Left ventricle myocardium superior (tissue), 1 donor: ENCODE data around the gene VWA5B1. TPM values are rescaled to one million over a fixed set of nuclear protein-coding genes. Genes with fewer than 3 reads are reported as not detected.
"Not testable (repeated sequence)": the region's sequence is repeated elsewhere in the genome, so short reads cannot be mapped to it uniquely, and the experiment has no call there.

Experiments
- ATAC-seq: fragments of 200-7000 bp; cut with Tn5 transposase; one replicate; pipeline ENCODE4 v1.9.1; 2020; ENCODE audit warnings: mild to moderate bottlenecking, moderate library complexity
- DNase-seq: peaks from one replicate; pipeline ENCODE4 v3.0.0-alpha.2; 2020
- intact Hi-C: fragments of 100-400 bp; cut with micrococcal nuclease; formaldehyde crosslinking; loops from one replicate; pipeline ENCODE4 v1.11.0; 2022
- long read RNA-seq: library from polyadenylated mRNA; unstranded; transcript quantifications from one replicate; pipeline ENCODE4 v2.0.0, GENCODE V29; 2021
- total RNA-seq: library from RNA; stranded (reverse); fragmentation: NEBNext Ultra II Directional; extraction: Animal tissue kit (Norgen Biotek cat#: 25700); gene quantifications from one replicate; pipeline ENCODE4 v1.2.1, GENCODE V29; 2021
- donor health status: DM: no; HTN: yes; CAD: no; lungs with severe emphysema.

The VWA5B1 gene, protein sequence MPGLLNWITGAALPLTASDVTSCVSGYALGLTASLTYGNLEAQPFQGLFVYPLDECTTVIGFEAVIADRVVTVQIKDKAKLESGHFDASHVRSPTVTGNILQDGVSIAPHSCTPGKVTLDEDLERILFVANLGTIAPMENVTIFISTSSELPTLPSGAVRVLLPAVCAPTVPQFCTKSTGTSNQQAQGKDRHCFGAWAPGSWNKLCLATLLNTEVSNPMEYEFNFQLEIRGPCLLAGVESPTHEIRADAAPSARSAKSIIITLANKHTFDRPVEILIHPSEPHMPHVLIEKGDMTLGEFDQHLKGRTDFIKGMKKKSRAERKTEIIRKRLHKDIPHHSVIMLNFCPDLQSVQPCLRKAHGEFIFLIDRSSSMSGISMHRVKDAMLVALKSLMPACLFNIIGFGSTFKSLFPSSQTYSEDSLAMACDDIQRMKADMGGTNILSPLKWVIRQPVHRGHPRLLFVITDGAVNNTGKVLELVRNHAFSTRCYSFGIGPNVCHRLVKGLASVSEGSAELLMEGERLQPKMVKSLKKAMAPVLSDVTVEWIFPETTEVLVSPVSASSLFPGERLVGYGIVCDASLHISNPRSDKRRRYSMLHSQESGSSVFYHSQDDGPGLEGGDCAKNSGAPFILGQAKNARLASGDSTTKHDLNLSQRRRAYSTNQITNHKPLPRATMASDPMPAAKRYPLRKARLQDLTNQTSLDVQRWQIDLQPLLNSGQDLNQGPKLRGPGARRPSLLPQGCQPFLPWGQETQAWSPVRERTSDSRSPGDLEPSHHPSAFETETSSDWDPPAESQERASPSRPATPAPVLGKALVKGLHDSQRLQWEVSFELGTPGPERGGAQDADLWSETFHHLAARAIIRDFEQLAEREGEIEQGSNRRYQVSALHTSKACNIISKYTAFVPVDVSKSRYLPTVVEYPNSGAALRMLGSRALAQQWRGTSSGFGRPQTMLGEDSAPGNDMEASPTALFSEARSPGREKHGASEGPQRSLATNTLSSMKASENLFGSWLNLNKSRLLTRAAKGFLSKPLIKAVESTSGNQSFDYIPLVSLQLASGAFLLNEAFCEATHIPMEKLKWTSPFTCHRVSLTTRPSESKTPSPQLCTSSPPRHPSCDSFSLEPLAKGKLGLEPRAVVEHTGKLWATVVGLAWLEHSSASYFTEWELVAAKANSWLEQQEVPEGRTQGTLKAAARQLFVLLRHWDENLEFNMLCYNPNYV
- total RNA-seq, result not detected
- long read RNA-seq, result 0 reads

DNA sequence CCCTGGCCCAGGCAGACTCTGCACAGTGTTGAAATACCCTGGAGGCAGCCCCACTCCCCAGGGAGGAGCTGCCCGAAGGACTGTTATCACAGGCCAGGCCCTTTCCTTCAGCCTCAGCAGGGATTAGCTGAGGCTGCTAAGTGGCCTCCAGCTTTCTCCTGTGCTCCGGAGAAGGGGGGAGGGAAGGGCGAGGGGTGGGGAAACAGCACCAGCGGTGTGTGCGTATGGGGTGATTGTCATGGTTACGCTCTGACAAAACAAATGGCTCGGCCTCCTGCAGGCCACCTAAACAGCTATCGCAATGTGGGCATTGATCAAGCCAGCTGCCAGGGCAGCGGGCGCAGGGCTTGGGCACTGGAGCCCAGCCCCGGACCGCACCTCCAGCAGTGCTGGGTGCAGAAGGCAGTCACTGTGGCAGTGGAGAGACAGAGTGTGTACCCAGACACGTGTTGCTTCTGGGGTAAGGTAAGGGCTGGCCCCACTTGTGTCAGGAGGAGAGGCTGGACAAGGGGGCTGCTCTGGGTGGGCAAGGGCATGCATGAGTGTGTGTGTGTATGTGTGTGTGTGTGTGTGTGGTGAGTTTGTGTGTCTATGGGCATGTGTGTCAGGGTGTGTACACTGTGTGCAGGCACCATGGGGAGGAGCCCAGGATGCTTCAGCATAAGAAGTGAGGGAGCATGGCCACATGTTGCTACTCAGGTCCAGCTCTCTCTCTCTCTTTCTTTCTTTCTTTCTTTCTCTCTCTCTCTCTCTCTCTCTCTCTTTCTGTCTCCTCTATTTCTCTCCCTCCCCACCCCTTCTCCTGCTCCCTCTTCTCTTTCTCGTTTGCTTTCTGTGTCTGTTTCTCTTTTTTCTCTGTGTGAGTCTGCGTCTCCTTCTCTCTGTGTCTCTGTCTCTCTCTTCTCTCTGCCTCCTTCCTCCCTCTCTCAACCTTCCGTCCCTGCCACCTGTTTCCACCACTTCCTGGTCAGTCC lies at the start of gene VWA5B1:
VWA5B1 (plus strand) TSS at position 252 of the 974 bp plus-strand sequence. CDS start 19,727 bp downstream, outside the sequence.
- intact Hi-C loops, result no loop called here
- no peak for ATAC-seq
- no peak for DNase-seq

DNA sequence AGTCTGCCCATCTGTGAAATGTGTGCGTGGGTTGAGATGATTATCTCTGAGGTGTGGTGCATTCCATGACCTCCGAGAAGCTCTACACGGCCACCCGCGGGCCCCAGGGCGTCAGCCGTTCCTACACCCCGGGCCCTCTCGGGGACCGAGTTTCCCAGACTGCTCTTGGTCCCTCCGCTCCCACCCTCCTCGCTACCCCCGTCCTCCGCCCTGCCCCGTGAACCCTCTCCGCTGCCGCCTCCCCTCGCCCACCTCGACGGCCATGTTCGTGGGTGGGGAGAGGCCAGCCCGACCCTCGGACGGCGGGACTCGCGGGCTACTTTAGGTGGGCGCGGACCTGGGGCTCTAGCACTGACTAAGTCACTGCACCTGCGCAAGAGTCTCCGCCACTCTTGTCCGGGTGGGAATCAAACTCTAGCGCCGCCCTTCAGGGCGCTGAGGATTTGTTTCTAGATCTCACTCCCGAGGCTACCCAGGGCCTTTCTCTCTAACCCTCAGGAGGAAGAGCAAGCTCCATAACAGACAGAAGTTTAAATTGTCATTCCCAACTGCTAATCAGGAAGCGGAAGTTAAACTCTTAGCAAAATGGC lies 47.7 kb upstream of the VWA5B1 start:
- intact Hi-C loops, result no loop called here
- no peak for DNase-seq
- ATAC-seq, result no peak

DNA sequence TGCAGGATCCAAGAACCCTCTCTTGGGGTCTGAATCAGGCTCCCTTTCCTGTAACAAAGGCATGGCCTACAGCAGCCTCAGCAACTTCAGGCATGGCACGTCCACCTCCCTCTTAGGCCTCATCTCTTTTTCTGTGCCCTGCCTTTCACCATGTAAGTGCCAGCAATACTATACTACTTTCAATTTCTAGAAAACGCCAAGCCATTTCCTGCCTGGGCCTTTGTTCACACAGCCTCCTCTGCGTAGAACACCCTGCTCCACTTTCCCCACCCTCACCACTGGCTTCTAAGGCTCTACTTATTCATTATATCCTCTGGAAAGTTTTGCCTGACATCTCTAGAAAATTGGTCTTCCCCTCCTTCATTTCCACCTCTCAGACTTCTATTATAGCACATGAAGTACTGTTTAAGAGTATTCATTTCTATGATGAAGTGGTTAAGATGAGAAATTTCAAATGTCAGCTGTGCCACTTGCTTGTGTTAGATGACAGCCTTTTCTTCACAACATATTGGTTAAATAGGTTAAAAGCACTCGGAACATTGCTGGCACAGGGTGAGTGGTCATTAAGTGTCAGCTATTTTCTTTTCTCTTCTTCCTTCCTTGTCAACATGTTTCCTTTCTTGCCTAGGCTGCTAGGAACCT lies 41.6 kb upstream of the VWA5B1 start:
- ATAC-seq (no peak), DNase-seq (no peak)
- intact Hi-C loops, result no loop called here

GRCh38 chr1:20250340-20250989 lies 40.2 kb upstream of the VWA5B1 start:
- intact Hi-C loops, result no loop called here
- DNase-seq (no peak), ATAC-seq (peak; percentile 55)

- DNase-seq (no peak), ATAC-seq (no peak)
- intact Hi-C loops, result no loop called here
Observed at GRCh38 chr1:20252587-20252986, 38.1 kb upstream of the VWA5B1 start.

GRCh38 chr1:20255666-20256065 lies 35.0 kb upstream of the VWA5B1 start:
- ATAC-seq (peak; percentile 43), DNase-seq (no peak)
- intact Hi-C loops, result no loop called here

DNA sequence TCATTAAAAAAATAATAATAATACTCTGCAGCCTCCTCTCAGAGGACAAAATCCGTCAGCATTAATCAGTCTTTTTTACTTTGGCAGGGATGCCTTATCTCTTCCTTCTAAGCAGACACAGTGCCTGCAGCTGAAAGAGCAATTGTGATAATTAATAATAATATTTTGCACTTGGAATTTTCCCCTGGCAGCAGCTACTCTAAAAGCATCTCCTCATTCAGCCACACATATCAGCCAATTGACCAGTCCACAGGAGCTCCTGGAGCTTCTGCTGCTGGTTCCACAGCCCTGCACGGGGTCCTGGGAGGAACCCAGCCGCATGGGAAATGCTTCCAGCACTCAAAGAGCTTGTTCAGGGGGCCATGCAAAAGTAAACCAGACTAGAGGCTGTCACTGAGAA lies 31.0 kb upstream of the VWA5B1 start:
- DNase-seq, result no peak
- intact Hi-C loops, result no loop called here

DNA sequence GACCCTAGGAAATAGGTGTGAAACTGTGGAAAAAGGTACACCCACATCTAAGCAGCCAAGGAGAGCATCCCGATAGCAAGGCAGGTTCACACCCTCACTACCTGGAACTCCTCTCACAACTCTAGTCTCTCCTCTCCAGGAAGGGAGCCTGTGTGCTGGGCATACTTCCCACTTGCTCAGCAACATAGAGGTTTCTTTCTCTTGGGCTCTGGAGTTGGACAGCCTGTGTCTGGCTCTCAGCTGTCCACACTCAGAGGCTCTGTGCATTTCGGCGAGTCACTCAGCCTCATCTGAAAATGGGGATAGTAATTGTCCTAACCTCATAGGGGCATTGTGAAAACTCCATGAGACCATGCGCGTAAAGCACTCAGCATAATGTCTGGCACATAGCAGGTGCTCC lies 29.6 kb upstream of the VWA5B1 start:
- intact Hi-C loops, result no loop called here
- no peak for DNase-seq
- ATAC-seq, result peak; percentile 33

More for the DNA sequence above, 31.0 kb upstream of the VWA5B1 start:
- no peak for ATAC-seq

DNA sequence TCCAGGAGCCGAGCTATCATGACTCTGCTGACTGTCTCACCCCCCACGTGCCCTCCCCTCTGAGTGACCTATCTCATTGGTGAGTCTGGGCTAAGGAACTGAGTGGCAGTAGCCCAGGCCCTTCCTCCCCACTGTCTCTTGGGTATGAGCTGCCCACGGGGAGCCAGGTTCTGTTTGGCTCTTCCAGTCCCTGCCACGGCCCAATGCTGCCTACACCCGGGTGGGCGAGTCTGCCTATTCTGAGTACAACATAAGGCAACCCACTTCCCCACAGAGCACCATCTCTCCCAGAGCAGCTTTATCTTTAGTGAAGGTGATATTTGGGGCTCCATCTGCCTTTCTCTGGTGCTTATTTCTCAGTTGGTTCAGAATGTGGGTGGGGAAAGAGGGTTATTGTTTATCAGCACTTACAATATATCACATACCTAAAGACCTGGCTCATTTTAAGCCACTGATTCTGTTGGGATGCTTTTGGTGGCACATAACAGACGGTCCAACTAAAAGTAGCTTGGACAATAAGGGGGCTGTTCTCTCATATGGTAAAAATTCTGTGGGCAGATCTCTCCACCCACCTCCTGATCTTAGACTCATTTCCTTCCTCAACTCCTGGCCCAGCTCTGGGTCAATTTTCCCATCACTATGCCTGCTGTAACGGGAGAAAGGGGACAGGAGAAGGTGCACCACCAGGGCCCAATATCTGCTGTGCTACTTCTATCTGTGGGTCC lies 27.7 kb upstream of the VWA5B1 start:
- intact Hi-C loops, result no loop called here
- ATAC-seq, result no peak
- no peak for DNase-seq

DNA sequence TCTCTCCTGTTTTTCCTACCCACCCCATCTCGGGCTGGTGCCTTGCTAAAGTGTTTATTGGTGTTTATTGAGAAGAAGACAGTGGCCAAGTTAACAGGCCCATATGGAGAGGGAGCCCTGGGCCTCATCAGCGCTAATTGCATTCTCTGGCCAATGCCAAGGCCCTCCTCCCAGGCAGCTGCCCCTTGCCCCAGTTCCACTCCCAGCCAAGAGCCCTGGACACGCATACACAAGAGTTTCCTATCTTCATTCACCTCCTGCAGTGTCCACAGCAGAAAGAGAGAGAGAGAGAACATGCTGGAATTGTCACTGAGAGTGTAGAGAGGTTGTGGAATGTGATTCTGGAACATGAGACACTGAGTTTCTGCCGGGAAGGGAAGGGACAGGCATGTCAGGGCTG lies 25.4 kb upstream of the VWA5B1 start:
- ATAC-seq, result peak; percentile 97
- intact Hi-C loops, result no loop called here
- DNase-seq, result peak; percentile 68

GRCh38 chr1:20266141-20266540 lies 24.5 kb upstream of the VWA5B1 start:
- ATAC-seq, result no peak
- intact Hi-C loops, result no loop called here

DNA sequence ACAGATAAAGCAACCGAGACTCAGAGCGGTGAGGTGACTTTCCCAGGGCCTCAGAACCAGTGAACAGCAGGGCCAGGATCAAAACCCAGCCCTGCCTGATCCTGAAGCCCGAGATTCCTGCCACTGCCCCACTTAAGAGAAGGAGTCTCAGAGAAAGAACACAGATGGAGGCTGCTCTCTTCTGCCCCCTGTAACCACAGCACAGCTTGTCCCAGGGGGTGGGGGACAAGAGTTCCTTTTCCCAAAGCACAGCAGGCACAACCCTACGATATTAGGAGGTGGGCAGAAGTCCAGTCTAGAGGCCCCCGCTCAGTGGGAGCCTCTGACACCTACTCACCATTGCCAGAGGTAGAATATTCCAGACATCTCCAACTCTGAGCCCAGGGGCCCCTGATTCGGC lies 24.0 kb upstream of the VWA5B1 start:
- DNase-seq (no peak), ATAC-seq (no peak)
- intact Hi-C loops, result no loop called here

More at GRCh38 chr1:20266141-20266540, 24.5 kb upstream of the VWA5B1 start:
- no peak for DNase-seq

- DNase-seq, result no peak
- intact Hi-C loops, result no loop called here
- ATAC-seq, result peak; percentile 43
Observed at GRCh38 chr1:20271498-20272400, 18.9 kb upstream of the VWA5B1 start.

DNA sequence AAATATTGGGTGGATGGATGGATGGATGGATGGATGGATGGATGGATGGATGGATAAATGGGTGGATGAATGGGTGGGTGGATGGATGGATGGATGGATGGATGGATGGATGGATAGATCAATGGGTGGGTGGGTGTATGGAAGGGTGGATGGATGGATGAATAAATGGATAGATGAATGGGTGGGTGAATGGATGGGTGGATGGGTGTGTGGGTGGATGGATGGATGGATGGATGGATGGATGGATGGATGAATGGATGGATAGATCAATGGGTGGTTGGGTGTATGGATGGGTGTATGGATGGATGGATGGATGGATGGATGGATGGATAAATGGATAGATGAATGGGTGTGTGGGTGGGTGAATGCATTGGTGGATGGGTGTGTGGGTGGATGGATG lies 17.0 kb upstream of the VWA5B1 start:
- not testable (repeated sequence) for ATAC-seq

DNA sequence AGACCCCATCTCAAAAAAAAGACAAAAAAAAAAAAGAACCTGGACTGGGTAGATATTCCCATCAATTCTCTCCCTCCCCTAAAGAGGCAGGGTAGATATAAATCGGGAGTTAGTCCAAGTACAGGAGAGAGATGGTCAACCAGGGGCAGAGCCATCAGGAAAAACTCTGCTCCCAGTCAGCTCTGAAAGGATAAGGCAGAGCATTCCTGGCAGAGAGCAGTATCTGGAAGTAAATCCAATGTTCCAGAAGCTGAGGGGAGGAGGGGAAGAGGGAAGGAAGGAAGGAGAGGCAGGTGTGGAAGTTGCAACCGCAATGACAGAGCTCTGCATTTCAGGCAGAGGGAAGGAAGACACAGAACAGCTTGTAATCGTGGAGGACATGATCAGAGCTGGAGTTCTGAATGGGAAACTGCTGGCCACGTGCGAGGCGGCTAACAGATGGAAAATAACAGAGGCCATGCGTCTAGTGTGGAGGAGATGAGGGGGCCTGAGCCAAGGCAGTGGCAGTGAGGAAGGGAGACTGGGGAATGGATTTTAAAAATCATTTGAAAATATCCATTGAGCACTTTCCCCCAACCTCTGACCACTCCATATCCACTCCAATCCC lies 15.3 kb upstream of the VWA5B1 start:
- ATAC-seq (no peak), DNase-seq (no peak)
- intact Hi-C loops, result no loop called here

More for the DNA sequence above, 17.0 kb upstream of the VWA5B1 start:
- DNase-seq, intact Hi-C loops: not testable (repeated sequence)
